SU-DHL-6 (cell line): ENCODE measurements around the gene ZG16B.

ENCODE experiments used
- H2AFZ ChIP-seq: fragments of 200-600 bp; sonication (generic); 2 replicates; pipeline ENCODE4 v1.6.1; 2014; ENCODE audit warnings: low read depth, mild to moderate bottlenecking, moderate library complexity, mixed read lengths, antibody characterized with exemption, low read length; ENCODE audit not compliant: severe bottlenecking
- H3F3A ChIP-seq: fragments of 200-600 bp; shearing (Covaris generic); 2 replicates; pipeline ENCODE4 v1.6.0; 2016; ENCODE audit warnings: antibody characterized with exemption, mild to moderate bottlenecking; ENCODE audit not compliant: insufficient read depth
- H3K27ac ChIP-seq: fragments of 200-600 bp; sonication (generic); 2 replicates; pipeline ENCODE4 v1.5.1; 2016; ENCODE audit warnings: low read depth, mild to moderate bottlenecking, low read length, moderate library complexity, mixed read lengths
- H3K27me3 ChIP-seq: fragments of 200-600 bp; sonication (generic), shearing (Covaris generic); 2 replicates; pipeline ENCODE4 v1.6.0; 2014; ENCODE audit warnings: mild to moderate bottlenecking, low read length
- H3K36me3 ChIP-seq: fragments of 200-600 bp; sonication (generic); 2 replicates; pipeline ENCODE4 v1.6.1; 2014; ENCODE audit warnings: mild to moderate bottlenecking, low read length, mixed read lengths
- H3K4me2 ChIP-seq: fragments of 300-600, 200-600 bp; shearing (Covaris generic), sonication (generic); 2 replicates; pipeline ENCODE4 v1.6.0; 2014; ENCODE audit warnings: low read length, low read depth, mild to moderate bottlenecking; ENCODE audit not compliant: poor library complexity, severe bottlenecking
- H3K4me3 ChIP-seq: fragments of 200-600 bp; sonication (generic); 2 replicates; pipeline ENCODE4 v1.5.1; 2014; ENCODE audit warnings: antibody characterized with exemption, low read length, mild to moderate bottlenecking, mixed read lengths; ENCODE audit not compliant: insufficient read depth, poor library complexity, severe bottlenecking
- H3K79me2 ChIP-seq: fragments of 200-600 bp; sonication (generic); 2 replicates; pipeline ENCODE4 v1.6.1; 2014; ENCODE audit warnings: mild to moderate bottlenecking, low read length, moderate library complexity; ENCODE audit not compliant: insufficient read depth
- H3K9ac ChIP-seq: fragments of 200-600 bp; sonication (generic); 2 replicates; pipeline ENCODE4 v1.7.0; 2014; ENCODE audit warnings: mild to moderate bottlenecking, low read length
- H3K9me2 ChIP-seq: fragments of 200-600 bp; sonication (generic); replicated peaks from 2 replicates; pipeline ENCODE4 v1.6.1; 2014; ENCODE audit warnings: low read length; ENCODE audit not compliant: insufficient read depth
- H3K9me3 ChIP-seq: fragments of 200-600 bp; sonication (generic); 2 replicates; pipeline ENCODE4 v1.6.1; 2014; ENCODE audit warnings: low read length, mixed read lengths; ENCODE audit not compliant: insufficient read depth
- H4K20me1 ChIP-seq: fragments of 200-600 bp; sonication (generic); 2 replicates; pipeline ENCODE4 v1.6.1; 2014; ENCODE audit warnings: low read depth, mild to moderate bottlenecking, antibody characterized with exemption, low read length, moderate library complexity, mixed read lengths
- CTCF ChIP-seq: fragments of 200-600 bp; sonication (generic); IDR thresholded peaks from one replicate; pipeline ENCODE4 v1.5.1; 2017; ENCODE audit warnings: antibody characterized with exemption, mild to moderate bottlenecking, low read length, moderate library complexity; ENCODE audit not compliant: insufficient read depth, poor library complexity, severe bottlenecking
- EZH2phosphoT487 ChIP-seq: fragments of 200-600 bp; sonication (generic), shearing (Covaris generic); conservative IDR thresholded peaks from 2 replicates; pipeline ENCODE4 v1.6.1; 2018; ENCODE audit warnings: mild to moderate bottlenecking, antibody characterized with exemption, low read length, moderate library complexity, mixed read lengths

The ZG16B gene

DNA sequence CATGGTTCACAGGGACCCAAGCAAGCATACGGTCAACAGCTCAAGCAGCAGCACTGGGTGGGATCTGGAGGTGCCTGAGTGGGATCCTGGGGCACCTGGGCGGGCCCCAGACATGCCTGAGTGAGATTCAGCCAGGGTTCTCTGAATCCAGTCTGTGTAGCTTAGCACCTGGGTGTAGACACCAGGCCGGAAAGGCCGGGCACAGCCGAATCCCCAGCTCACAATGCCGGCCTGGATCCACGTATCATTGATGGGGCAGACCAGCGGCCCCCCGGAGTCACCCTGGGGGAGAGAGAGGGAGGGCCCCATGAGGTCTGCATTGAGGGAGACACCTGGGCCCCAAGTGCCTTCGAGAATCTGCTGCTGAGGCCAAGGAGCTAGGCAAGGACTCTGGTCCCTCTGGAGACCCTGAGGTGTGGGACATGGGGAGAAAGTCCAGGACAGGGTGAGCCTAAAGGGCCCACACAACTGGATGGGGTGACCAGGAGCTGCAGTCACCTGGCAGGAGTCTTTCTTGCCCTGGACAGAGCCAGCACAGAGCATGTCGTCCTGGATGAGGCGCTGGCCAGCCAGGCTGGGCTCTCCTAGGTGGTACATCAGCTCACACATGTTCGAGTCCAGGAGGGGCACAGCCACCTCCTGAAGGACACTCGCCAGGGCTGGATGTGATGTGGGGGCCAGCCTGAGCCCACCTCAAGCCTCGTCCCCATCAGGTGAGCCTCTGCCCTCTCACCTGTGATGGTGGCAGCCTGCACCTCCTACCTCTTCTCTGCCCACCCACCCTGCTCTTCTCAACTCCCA lies 9.7 kb downstream of the ZG16B start:
- Histone ChIP-seq H3K4me3 (no peak overlapping the region), H3K27ac (no peak overlapping the region), H3K79me2 (no peaks in the 10 kb centered on the region), H3K9me2 (no peaks in the 10 kb centered on the region), H4K20me1 (no peaks in the 10 kb centered on the region), H2AFZ (no peak overlapping the region), H3K4me2 (no peak overlapping the region), H3K9me3 (no peaks in the 10 kb centered on the region), H3F3A (no peaks in the 10 kb centered on the region), H3K9ac (no peak overlapping the region), H3K27me3 (no peaks in the 10 kb centered on the region), H3K36me3 (no peaks in the 10 kb centered on the region)
- TF ChIP-seq EZH2phosphoT487 (no peak), CTCF (no peak)

DNA sequence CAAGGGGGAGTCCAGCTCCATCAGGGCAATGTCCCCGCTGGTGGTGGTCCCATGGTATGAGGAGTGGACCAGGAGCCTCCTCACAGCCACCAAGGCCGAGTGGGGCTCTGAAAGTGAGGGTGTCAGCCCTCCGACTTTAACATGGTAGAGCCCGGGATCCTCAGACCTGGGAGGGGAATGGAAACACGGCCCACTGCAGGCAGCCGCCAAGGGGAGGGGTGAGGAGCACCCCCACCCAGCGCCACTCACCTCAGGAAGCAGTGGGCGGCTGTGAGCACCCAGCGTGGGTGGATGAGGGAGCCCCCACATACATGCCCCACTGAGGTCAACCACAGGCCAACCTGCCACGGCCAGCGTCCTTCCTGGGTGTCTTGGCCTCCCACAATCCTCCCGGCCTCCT lies 10.8 kb downstream of the ZG16B start:
- no peaks in the 10 kb centered on the region for H3K36me3 ChIP-seq
- no peak overlapping the region for H2AFZ ChIP-seq
- H3K79me2 ChIP-seq = no peaks in the 10 kb centered on the region
- H3K9ac ChIP-seq = no peak overlapping the region
- H3K9me3 ChIP-seq = no peaks in the 10 kb centered on the region
- no peaks in the 10 kb centered on the region for H3K27me3 ChIP-seq
- H3K4me2 ChIP-seq = no peak overlapping the region
- H4K20me1 ChIP-seq = no peaks in the 10 kb centered on the region
- no peaks in the 10 kb centered on the region for H3F3A ChIP-seq
- no peaks in the 10 kb centered on the region for H3K9me2 ChIP-seq
- TF ChIP-seq CTCF (no peak), EZH2phosphoT487 (no peak)
- no peak overlapping the region for H3K4me3 ChIP-seq
- no peak overlapping the region for H3K27ac ChIP-seq

GRCh38 chr16:2841606-2842339 lies 11.7 kb downstream of the ZG16B start:
- Histone ChIP-seq H3K9me2 (no peaks in the 10 kb centered on the region), H4K20me1 (no peaks in the 10 kb centered on the region), H3K9ac (no peak overlapping the region), H3F3A (no peaks in the 10 kb centered on the region), H3K27me3 (no peaks in the 10 kb centered on the region), H2AFZ (no peak overlapping the region), H3K79me2 (no peaks in the 10 kb centered on the region), H3K4me3 (no peak overlapping the region), H3K27ac (no peak overlapping the region), H3K36me3 (no peaks in the 10 kb centered on the region), H3K9me3 (no peaks in the 10 kb centered on the region), H3K4me2 (no peak overlapping the region)
- TF ChIP-seq CTCF (no peak), EZH2phosphoT487 (no peak)
